B cell (primary cell): Measurements from ENCODE around the gene CDKAL1. TPM values are rescaled to one million over a fixed set of nuclear protein-coding genes. Genes with fewer than 3 reads are reported as not detected.

Source experiments
- ATAC-seq: fragments of 200-7000 bp; cut with Tn5 transposase; one replicate; pipeline ENCODE4 v1.10.0; 2021; ENCODE audit warnings: low read depth, mild to moderate bottlenecking, moderate number of reproducible peaks, moderate library complexity
- CTCF ChIA-PET: fragments of 350-600 bp; sonication (Branson Sonifier 250); formaldehyde crosslinking; loops from one replicate; lab custom pipeline; 2021; ENCODE audit warnings: antibody characterized with exemption, inconsistent platforms; lab: Charles Lee
- POLR2A ChIA-PET: fragments of 350-600 bp; sonication (Branson Sonifier 250); formaldehyde crosslinking; loops from one replicate; lab custom pipeline; 2021; ENCODE audit warnings: antibody characterized with exemption; lab: Charles Lee
- DNase-seq: peaks from one replicate; pipeline ENCODE4 v3.0.0; 2013
- H2AFZ ChIP-seq: 2 replicates; pipeline ENCODE4 v1.6.1; 2012; ENCODE audit warnings: mild to moderate bottlenecking, low read depth, low read length; ENCODE audit not compliant: insufficient read depth, poor library complexity, severe bottlenecking
- H3K27ac ChIP-seq, 2 donors: 1 replicate in 1 of 2; 2 replicates in 1 of 2; pipeline ENCODE4 v1.5.1; 2012 to 2013; ENCODE audit warnings: low read length in 2 of 2, mild to moderate bottlenecking in 2 of 2, moderate library complexity in 1 of 2
- H3K27me3 ChIP-seq, 4 experiments: fragments of 200-600 bp in 1 of 4; sonication (generic) in 1 of 4; replicated peaks in 1 of 4; 1 replicate in 2 of 4; 2 replicates in 2 of 4; pipeline versions ENCODE4 v1.6.1 to v1.7.0; 2013 to 2016; ENCODE audit warnings: low read length in 3 of 4, mild to moderate bottlenecking in 2 of 4, mixed read lengths in 1 of 4, moderate library complexity in 1 of 4; ENCODE audit not compliant: insufficient read depth in 4 of 4, control insufficient read depth in 3 of 4; ENCODE audit errors: control extremely low read depth in 1 of 4
- H3K36me3 ChIP-seq, 2 experiments: replicated peaks in 1 of 2; 1 replicate in 1 of 2; 2 replicates in 1 of 2; pipeline versions ENCODE4 v1.6.1 to v1.7.1; 2013; ENCODE audit warnings: low read length in 1 of 2; ENCODE audit not compliant: insufficient read depth in 2 of 2, control insufficient read depth in 1 of 2; ENCODE audit errors: control extremely low read depth in 1 of 2, extremely low read depth in 1 of 2
- H3K4me1 ChIP-seq, 2 donors: fragments of 200-600 bp in 1 of 2; sonication (generic) in 1 of 2; 1 replicate in 1 of 2; 2 replicates in 1 of 2; pipeline versions ENCODE4 v1.5.1 to v1.6.1; 2013 to 2017; ENCODE audit warnings: low read length in 2 of 2; ENCODE audit not compliant: control insufficient read depth in 2 of 2, insufficient read depth in 2 of 2
- H3K4me2 ChIP-seq: replicated peaks from 2 replicates; pipeline ENCODE3; 2012; ENCODE audit warnings: mild to moderate bottlenecking, low read depth, low read length; ENCODE audit not compliant: poor library complexity, severe bottlenecking
- H3K4me3 ChIP-seq, 5 experiments: fragments of 200-600 bp in 1 of 5; sonication (generic) in 1 of 5; 1 replicate in 3 of 5; 2 replicates in 2 of 5; pipeline versions ENCODE4 v1.5.1 to v1.7.0; 2011 to 2016; ENCODE audit warnings: low read length in 4 of 5, mild to moderate bottlenecking in 4 of 5, low read depth in 2 of 5, control low read depth in 1 of 5, moderate library complexity in 1 of 5; ENCODE audit not compliant: insufficient read depth in 1 of 5; ENCODE audit errors: control extremely low read depth in 1 of 5, extremely low read depth in 1 of 5
- H3K79me2 ChIP-seq: fragments of 200-600 bp; sonication (generic); one replicate; pipeline ENCODE4 v1.6.0; 2016; ENCODE audit warnings: low read length; ENCODE audit not compliant: control insufficient read depth, insufficient read depth
- H3K9ac ChIP-seq: fragments of 200-600 bp; sonication (generic); 2 replicates; pipeline ENCODE4 v1.6.1; 2017; ENCODE audit warnings: mild to moderate bottlenecking, low read length, moderate library complexity
- H3K9me3 ChIP-seq, 3 donors: one replicate each; pipeline versions ENCODE4 v1.6.1 to v1.7.1; 2013; ENCODE audit warnings: low read length in 2 of 3; ENCODE audit not compliant: control insufficient read depth in 2 of 3, insufficient read depth in 1 of 3; ENCODE audit errors: control extremely low read depth in 1 of 3
- H4K20me1 ChIP-seq: 2 replicates; pipeline ENCODE4 v1.6.0; 2012; ENCODE audit warnings: mild to moderate bottlenecking, low read length; ENCODE audit not compliant: insufficient read depth, control insufficient read depth, poor library complexity, severe bottlenecking
- H3K27ac Mint-ChIP-seq: one replicate; pipeline ENCODE4 v1.8.0; 2021; ENCODE audit warnings: mixed read lengths
- H3K27me3 Mint-ChIP-seq: one replicate; pipeline ENCODE4 v1.8.0; 2021; ENCODE audit warnings: mixed read lengths
- H3K4me1 Mint-ChIP-seq: one replicate; pipeline ENCODE4 v1.8.0; 2021; ENCODE audit warnings: mixed read lengths
- H3K4me3 Mint-ChIP-seq: one replicate; pipeline ENCODE4 v1.8.0; 2021; ENCODE audit warnings: mixed read lengths
- H3K9me3 Mint-ChIP-seq: one replicate; pipeline ENCODE4 v1.8.0; 2022; ENCODE audit warnings: mixed read lengths; ENCODE audit not compliant: insufficient read depth
- EZH2 ChIP-seq: IDR thresholded peaks from 2 replicates; pipeline ENCODE4 v1.6.1; 2012; ENCODE audit warnings: borderline replicate concordance, low read depth, mild to moderate bottlenecking, moderate library complexity, low read length; ENCODE audit not compliant: insufficient read depth, poor library complexity, severe bottlenecking
- WGBS: methylation state at CpG from one replicate; pipeline ENCODE4 v1.1.5; 2013; ENCODE audit warnings: missing lambda C conversion rate; ENCODE audit not compliant: insufficient coverage; 5-methylcytosine and 5-hydroxymethylcytosine counted together
- intact Hi-C: fragments of 100-400 bp; cut with micrococcal nuclease; formaldehyde crosslinking; loops from one replicate; pipeline ENCODE4 v1.10.0; 2022
- polyA plus RNA-seq: library from polyadenylated mRNA; depleted of rRNA; stranded (reverse); fragments of >200 nt; gene quantifications from 2 replicates; pipeline ENCODE4 v1.2.3, GENCODE V29; 2012
- total RNA-seq, 2 donors: library from RNA; stranded (reverse); fragments of 120-200 nt in 1 of 2; gene quantifications; 1 replicate in 1 of 2; 2 replicates in 1 of 2; pipeline versions ENCODE4 v1.2.3 to v1.2.4, GENCODE V29; 2013 to 2022
- TF ChIP-seq, protein P1 (sequence below): fragments of 200-600 bp; IDR thresholded peaks from one replicate; pipeline ENCODE4 v1.8.0; 2022; ENCODE audit warnings: antibody characterized with exemption, mild to moderate bottlenecking

CDKAL1 gene
- total and polyA plus RNA-seq, 2 donors (not counting 1 experiment from before 2014, with no cell fraction given): 6.1 to 33.3 TPM

DNA sequence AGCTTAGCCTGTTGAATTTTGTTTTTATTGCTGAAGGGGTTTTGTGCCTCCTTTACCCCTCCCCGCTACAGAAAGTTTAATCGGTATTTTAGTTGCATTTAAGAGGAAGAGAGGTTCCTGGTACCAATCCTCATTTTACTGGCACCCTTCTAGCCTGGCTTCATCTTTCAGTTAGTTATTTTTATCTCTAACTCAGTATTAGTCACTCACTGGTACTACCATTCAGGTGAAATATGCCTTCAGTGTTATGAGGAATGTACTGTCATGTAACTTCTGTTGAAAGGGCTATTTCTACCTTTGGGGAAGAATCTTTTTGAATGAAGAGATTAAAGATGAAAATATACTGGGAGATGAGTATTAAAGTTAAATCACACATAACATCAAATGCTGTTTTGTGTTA, 211.8 kb downstream of the CDKAL1 start:
- intact Hi-C loops: no loop called here

DNA sequence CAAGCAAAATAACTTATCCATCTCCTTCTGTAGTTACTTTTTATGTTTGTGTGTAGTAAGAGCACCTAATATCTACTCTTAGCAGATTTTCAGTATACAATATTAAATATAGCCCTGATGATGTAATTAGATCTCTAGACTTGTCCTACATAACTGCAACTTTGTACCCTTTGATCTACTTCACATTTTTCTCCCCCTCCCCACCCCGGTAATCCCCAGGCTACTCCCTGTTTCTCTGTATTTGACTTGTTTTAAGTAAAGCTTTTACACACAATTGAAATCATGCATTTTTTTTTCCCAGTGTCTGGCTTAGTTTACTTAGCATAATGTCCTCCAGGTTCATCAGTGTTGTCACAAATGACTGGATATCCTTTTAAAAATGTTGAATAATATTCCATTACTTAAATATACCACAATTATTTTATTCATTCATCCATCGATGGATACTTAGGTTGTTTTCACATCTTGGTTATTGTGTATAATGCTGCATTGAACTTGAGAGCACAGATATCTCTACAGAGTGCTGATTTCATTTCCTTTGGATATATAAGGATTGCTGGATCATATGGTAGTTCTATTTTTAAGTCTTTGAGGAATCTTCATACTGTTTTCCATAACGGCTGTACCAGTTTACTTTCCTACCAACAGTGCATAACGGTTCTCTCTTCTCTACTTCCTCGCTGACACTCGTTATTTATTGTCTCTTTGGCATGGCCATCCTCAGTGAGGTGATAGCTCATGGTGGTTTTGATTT, 212.7 kb downstream of the CDKAL1 start:
- H3K27ac ChIP-seq: no peak overlapping the region
- H2AFZ ChIP-seq: no peak overlapping the region
- POLR2A ChIA-PET: no interaction called here
- Mint-ChIP-seq H3K27ac (no peak overlapping the region), H3K9me3 (no peaks in the 10 kb centered on the region), H3K4me1 (no peaks in the 10 kb centered on the region), H3K4me3 (no peak overlapping the region), H3K27me3 (no peaks in the 10 kb centered on the region)
- H3K4me3 ChIP-seq: no peak overlapping the region
- CTCF ChIA-PET: no interaction called here
- intact Hi-C loops: no loop called here
- H3K36me3 ChIP-seq: no peaks in the 10 kb centered on the region
- H3K9ac ChIP-seq: no peak overlapping the region
- no peaks in the 10 kb centered on the region for H4K20me1 ChIP-seq
- WGBS: no CpG with 5 or more reads among the region's 6 CpGs
- ATAC-seq (no peak), DNase-seq (no peak)
- peaks cover 3% of the 10 kb centered on the region for H3K79me2 ChIP-seq
- H3K27me3 ChIP-seq: no peaks in the 10 kb centered on the region
- H3K9me3 ChIP-seq: peaks cover 0 to 4% (median 0%) of the 10 kb centered on the region in 3 donors
- no peak for TF ChIP-seq EZH2
- TF ChIP-seq, protein P1, sequence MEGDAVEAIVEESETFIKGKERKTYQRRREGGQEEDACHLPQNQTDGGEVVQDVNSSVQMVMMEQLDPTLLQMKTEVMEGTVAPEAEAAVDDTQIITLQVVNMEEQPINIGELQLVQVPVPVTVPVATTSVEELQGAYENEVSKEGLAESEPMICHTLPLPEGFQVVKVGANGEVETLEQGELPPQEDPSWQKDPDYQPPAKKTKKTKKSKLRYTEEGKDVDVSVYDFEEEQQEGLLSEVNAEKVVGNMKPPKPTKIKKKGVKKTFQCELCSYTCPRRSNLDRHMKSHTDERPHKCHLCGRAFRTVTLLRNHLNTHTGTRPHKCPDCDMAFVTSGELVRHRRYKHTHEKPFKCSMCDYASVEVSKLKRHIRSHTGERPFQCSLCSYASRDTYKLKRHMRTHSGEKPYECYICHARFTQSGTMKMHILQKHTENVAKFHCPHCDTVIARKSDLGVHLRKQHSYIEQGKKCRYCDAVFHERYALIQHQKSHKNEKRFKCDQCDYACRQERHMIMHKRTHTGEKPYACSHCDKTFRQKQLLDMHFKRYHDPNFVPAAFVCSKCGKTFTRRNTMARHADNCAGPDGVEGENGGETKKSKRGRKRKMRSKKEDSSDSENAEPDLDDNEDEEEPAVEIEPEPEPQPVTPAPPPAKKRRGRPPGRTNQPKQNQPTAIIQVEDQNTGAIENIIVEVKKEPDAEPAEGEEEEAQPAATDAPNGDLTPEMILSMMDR: no peak
- no peaks in the 10 kb centered on the region for H3K4me1 ChIP-seq
- no peak overlapping the region for H3K4me2 ChIP-seq

More for the DNA sequence above, 211.8 kb downstream of the CDKAL1 start:
- DNase-seq (no peak), ATAC-seq (no peak)
- H3K27me3 Mint-ChIP-seq: no peaks in the 10 kb centered on the region
- POLR2A ChIA-PET: no interaction called here
- no peak overlapping the region for H3K27ac Mint-ChIP-seq
- Histone ChIP-seq H3K4me2 (no peak overlapping the region), H3K79me2 (peaks cover 3% of the 10 kb centered on the region), H4K20me1 (no peaks in the 10 kb centered on the region), H3K4me1 (no peaks in the 10 kb centered on the region), H3K27me3 (no peaks in the 10 kb centered on the region), H3K36me3 (peaks cover 0 to 3% of the 10 kb centered on the region in 2 experiments), H2AFZ (no peak overlapping the region), H3K9ac (no peak overlapping the region), H3K4me3 (no peak overlapping the region), H3K27ac (no peak overlapping the region), H3K9me3 (peaks cover 0 to 4% (median 0%) of the 10 kb centered on the region in 3 donors)
- no peaks in the 10 kb centered on the region for H3K4me1 Mint-ChIP-seq
- TF ChIP-seq, protein P1: no peak
- CTCF ChIA-PET: no interaction called here
- no CpG with 5 or more reads among the region's 2 CpGs for WGBS
- peaks cover 3% of the 10 kb centered on the region for H3K9me3 Mint-ChIP-seq
- H3K4me3 Mint-ChIP-seq: no peak overlapping the region
